Stimulated activated CD8-positive, alpha-beta memory T cell treated with anti-CD3 and anti-CD28 coated beads, Interleukin-12 subunit alpha, Interleukin-12 subunit beta, amount 100 ng/mL, for 4 hours (primary cell): ENCODE data around the gene TRIM16.
"Not testable (repeated sequence)": the region's sequence is repeated elsewhere in the genome, so short reads cannot be mapped to it uniquely, and the experiment has no call there.

Experiments
- DNase-seq: peaks from one replicate; pipeline ENCODE4 v3.0.0-alpha.2; 2020; ENCODE audit warnings: low read depth

Gene TRIM16

DNA sequence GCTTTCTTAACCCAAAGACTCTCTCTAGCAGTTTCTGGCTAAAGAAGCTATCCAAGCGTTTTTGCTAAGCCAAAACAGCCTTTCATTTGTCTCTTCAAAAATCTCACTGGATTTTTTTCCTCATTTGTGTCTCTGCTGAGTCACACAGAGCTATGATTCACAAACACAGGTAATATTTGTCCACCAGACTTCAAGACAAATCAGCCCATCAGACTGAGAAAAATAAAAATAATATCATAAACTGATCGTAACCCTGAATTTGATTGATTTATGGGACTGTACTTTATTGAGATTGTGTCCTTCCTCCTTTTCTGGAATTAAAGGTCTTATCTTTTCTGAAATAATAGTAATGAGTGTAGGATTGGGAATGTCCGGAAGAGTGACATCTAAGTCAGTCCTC, 25.8 kb downstream of the TRIM16 start:
- DNase-seq, result no peak

GRCh38 chr17:15657868-15658267, 26.2 kb downstream of the TRIM16 start:
- no peak for DNase-seq

GRCh38 chr17:15654886-15655561, 29.1 kb downstream of the TRIM16 start:
- DNase-seq, result no peak

DNA sequence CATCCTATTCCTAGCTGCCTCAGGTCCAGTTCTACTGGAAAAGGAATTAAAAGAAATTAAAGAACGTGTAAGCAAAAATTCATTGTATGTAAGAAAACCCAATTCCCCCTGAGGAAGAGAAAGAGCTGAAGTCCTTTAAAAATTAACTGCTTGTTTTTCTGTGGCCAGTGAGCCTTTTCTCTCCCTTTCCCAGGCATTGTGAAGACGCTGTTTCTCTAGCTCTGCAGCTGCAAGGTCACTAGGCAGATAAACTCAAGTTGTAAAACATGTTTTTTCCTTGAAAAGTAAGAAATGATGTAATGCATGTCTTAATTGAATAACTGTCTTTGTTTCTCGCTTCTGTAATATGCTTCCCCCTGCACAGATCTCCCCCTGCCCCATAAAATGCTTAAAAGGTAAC, 29.7 kb downstream of the TRIM16 start:
- DNase-seq, result not testable (repeated sequence)

DNA sequence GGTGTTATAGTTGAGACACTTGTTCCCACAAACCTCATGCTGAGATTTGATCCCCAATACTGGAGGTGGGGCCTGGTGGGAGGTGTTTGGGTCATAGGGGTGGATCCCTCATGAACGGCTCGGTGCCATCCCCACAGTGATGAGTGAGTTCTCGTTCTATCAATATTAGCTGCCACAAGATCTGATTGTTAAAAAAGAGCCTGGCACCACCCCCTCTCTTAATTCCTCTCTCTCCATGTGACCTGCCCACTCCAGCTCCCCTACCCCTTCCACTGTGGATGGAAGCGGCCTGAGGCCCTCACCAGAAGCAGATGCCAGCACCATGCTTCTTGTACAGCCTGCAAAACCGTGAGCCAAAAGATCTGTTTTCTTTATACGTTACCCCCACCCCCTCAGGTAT, 31.2 kb downstream of the TRIM16 start:
- no peak for DNase-seq

DNA sequence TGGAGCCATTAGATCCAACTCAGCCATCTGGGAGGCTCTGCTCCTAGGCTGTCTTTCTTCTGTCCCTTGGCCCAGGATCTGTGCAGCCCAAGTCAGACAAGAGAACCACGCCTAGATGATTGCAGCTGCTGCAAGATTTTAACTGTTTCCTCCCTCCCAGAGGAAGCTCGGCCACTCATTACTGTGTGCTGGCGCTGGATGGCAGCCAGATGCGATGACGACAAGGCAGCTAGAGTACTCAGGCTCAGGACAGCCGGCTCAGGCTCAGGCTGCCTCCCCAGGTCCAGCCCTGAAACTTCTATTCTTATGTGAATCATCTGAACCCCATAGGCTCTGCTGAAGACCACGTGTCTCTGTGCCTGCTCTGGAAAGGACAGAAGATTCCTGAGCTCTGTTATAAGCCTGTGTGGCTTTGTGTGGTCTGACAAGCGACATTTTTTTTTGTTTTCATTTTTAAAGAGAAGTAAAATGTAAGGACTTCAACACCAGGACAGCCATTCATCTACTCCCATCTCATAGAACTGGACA, 32.5 kb downstream of the TRIM16 start:
- no peak for DNase-seq

- DNase-seq, result no peak
Observed at GRCh38 chr17:15650741-15651582, 33.1 kb downstream of the TRIM16 start.

- no peak for DNase-seq
Observed at GRCh38 chr17:15649861-15650421, 34.2 kb downstream of the TRIM16 start.

DNA sequence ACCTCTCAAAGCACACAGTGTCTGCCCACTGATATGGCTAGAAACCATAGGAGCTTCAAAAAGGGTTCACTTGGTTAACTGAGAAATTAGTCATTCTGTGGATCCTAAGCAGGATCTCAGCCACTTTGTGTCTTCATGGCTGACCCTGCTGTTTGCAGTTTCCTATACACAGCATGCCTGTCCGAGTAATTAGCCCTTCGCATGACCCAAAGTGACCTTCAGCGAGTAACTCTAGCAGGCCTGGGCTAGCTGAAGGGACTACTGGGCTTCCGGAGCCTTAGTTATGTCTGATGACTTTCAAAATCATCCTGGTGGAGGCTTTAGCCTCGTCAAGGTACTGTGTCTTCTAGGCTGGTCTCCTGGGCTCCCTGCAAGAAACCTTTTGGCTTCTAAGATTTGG, 35.7 kb downstream of the TRIM16 start:
- no peak for DNase-seq

GRCh38 chr17:15645942-15646312, 38.2 kb downstream of the TRIM16 start:
- DNase-seq, result not testable (repeated sequence)

DNA sequence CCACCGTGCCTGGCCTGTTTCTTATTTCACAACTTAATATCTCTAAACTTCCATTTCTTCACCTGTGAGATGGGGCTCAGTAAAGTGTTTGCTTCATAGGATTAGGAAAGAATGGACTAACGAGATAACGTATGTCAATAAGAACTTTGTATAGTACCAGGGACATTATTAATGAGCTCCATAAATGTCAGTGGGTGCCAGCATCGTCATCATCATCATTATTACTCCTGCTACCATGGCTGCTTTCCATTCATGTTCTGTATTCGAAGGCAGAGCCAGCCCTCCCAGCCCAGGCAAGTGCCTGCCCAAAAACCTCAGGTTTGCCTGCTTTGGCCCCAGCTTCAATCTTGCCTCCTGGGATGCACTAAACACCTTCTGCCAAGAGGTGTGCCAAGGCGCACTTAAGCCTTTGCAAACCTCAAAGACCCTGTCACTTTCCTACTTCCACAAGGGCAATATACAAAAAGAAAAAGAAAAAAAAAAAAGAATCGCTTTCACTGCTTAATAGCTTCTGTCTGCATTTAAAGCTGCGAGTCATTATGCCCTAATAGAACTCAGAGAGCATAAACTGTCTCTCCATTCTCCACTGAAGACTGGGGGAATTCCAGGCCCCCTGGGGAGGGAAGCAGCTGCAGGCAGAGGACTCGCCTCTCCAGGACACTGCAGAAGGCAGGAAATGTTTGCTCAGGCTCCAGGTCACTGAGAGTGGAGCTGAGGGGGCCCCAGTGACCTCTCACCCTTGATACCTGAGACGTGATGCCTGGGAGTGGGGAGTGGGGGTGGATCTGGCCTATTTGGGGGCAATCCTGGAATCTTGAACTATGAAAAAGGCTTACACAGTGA, 38.8 kb downstream of the TRIM16 start:
- DNase-seq, result not testable (repeated sequence)

- DNase-seq, result not testable (repeated sequence)
Observed at GRCh38 chr17:15642505-15643251, 41.4 kb downstream of the TRIM16 start.

- not testable (repeated sequence) for DNase-seq
Observed at GRCh38 chr17:15642014-15642413, 42.1 kb downstream of the TRIM16 start.

GRCh38 chr17:15630930-15631453, 53.1 kb downstream of the TRIM16 start:
- not testable (repeated sequence) for DNase-seq

- not testable (repeated sequence) for DNase-seq
Observed at GRCh38 chr17:15629991-15630390, 54.1 kb downstream of the TRIM16 start.

- DNase-seq, result not testable (repeated sequence)
Observed at GRCh38 chr17:15623661-15624209, 60.4 kb downstream of the TRIM16 start.

- DNase-seq, result not testable (repeated sequence)
Observed at GRCh38 chr17:15623255-15623654, 60.9 kb downstream of the TRIM16 start.

- not testable (repeated sequence) for DNase-seq
Observed at GRCh38 chr17:15622124-15622523, 62.0 kb downstream of the TRIM16 start.

GRCh38 chr17:15619331-15620058, 64.6 kb downstream of the TRIM16 start, which contains the start of gene FBXW10B:
Gene FBXW10B, minus strand, starts transcription at chr17:15619704. Its CDS starts 192 bp downstream, at chr17:15619512.
- not testable (repeated sequence) for DNase-seq

DNA sequence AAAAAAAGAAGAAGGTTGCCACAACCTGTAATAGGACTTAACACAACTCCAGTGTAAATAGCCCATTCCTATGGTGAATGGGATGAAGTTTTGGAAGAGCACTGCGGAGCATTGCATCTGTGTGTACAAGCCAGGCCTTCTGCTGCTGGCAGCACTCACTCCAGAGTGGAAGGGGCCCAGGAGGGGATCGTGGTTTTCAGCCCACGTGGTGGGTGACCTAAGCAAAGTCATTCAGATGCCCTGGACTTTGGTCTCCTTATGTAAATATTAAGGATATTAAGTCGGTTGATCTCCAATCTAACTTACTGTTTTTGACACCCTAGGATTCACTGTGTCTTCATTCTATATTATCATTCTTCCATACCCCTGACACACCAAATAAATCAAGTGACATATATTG, 67.3 kb downstream of the TRIM16 start:
- not testable (repeated sequence) for DNase-seq
